Left lobe of liver (tissue), 2 donors: ENCODE results near the gene NTMT2. TPM values are rescaled to one million over a fixed set of nuclear protein-coding genes. Genes with fewer than 3 reads are reported as not detected.

ENCODE experiments used
- ATAC-seq: fragments of 200-7000 bp; cut with Tn5 transposase; one replicate; pipeline ENCODE4 v1.9.1; 2020; ENCODE audit warnings: mild to moderate bottlenecking, moderate library complexity
- DNase-seq: peaks from one replicate; pipeline ENCODE4 v3.0.0-alpha.2; 2020; ENCODE audit warnings: low spot score
- total RNA-seq: library from RNA; stranded (reverse); gene quantifications from one replicate; pipeline ENCODE4 v1.2.1, GENCODE V29; 2021
- donor health status: DM: no; HTN: no; CAD: no; lungs with moderate emphysema.
- donor health status: DM: no; HTN: yes; CAD: no.

Gene NTMT2
- total RNA-seq, 1 donor from 2014 or later: not detected

DNA sequence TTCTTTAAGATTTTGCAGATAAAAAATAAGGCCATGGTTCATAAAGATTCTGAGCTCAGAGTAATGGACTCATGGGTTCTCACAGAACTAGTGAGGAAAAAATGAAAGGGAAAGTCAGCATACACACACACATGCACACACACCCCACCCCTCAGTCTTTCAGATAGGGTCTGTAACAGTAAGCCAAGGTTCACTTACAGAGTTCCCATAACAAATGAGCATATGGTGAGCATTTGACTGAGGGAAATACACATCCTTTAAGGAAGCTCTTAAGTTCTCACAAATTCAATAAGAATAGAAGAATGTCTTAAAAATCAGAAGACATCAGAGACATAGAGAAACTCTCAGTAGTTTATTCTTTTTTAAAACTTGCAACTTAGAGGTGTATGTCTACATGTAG lies 57.9 kb downstream of the NTMT2 start:
- ATAC-seq: no peak
- no peak for DNase-seq

DNA sequence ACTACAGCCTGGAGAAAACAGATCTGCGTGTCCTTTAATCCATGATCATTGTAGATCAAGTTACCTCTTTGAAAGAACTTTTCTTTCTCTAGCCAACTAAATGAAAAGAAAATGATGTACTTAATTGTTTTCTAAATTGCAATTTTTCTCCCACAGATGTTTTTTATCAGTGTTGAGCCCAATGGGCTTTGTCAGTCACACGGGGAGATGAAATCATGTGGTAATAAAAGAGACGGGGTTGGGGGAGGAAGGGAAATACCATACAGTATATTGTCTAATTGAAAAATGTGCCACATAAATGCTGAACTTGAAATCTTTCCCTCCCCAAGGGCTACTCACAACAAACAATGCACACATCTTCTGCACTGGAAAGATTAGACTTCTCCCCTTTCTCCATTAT lies 58.4 kb downstream of the NTMT2 start:
- DNase-seq: no peak

DNA sequence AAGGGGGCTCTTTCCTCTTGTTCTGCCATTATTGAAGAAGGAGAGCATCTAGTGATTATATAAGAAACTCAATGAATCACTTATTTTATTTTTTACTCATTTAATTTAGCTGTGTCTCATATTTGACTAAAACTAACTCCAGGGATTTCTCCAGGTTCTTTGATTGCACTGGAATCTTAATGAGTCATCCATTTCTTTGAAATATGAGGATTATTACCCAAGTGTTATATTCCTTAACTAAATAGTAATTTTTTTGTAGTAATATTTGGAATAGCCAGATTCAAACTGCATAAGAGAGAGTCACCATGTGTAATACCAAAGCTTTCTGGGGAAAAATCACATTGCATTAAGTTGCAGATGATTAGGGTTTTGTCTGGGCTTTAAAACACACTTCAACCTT lies 59.5 kb downstream of the NTMT2 start:
- ATAC-seq: no peak
- no peak for DNase-seq

More for the DNA sequence above, 58.4 kb downstream of the NTMT2 start:
- ATAC-seq: no peak

DNA sequence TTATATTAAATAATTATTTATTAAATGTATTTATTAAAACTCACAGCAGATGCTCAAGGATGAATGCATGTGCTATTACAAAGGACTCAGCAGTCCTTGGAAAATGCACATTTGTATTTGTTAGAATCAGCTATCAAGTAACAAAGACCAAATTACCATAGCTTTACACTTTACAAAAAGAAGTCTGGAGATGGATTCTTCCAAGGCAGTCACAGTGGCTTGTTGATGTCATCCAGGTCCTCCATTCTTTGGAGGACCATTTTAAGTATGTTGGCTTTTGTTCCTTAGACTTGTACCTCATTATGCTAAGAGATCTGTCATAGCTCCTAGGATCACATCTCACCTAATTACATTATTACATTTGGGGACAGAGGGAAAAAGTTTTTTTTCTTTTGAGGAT lies 63.4 kb downstream of the NTMT2 start:
- ATAC-seq: no peak

DNA sequence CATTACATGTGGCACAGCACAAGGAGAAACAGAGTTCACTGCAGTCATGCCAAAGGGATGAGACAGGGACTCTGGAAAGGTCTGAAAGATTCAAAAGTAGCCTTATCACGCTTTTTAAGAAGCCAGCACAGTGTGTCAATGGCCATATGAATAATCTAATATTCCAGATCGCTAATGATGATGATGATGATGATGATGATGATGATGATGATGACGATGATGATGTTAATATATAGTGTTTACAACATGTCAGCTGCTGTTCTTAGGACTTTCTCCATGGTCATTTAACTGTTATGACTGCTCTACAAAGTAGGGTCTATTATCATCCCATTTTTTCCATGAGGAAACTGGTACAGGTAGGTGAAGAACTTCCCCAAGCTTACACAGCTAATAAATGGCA lies 64.4 kb downstream of the NTMT2 start:
- DNase-seq (no peak), ATAC-seq (no peak)

More for the DNA sequence above, 63.4 kb downstream of the NTMT2 start:
- DNase-seq: no peak

DNA sequence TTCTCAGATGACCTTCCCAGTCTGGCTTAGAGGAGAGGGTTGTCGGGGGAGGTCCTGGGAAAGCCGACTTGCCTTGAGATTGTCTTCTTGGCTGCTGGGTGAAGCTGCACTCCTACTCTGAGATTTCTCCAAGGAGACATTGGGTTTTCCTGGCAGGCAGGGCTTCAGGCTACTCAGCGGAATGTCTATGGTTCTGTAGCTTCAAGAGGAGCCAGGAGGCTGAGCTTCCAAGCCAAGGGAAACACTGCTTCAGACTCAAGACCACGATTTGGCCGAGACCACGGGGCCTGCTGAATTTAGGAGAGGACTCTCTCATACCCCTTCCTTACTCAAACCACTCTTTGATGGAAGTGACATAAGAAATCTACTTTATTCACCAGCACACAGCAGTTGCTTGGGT lies 67.8 kb downstream of the NTMT2 start:
- no peak for ATAC-seq
- DNase-seq: no peak

DNA sequence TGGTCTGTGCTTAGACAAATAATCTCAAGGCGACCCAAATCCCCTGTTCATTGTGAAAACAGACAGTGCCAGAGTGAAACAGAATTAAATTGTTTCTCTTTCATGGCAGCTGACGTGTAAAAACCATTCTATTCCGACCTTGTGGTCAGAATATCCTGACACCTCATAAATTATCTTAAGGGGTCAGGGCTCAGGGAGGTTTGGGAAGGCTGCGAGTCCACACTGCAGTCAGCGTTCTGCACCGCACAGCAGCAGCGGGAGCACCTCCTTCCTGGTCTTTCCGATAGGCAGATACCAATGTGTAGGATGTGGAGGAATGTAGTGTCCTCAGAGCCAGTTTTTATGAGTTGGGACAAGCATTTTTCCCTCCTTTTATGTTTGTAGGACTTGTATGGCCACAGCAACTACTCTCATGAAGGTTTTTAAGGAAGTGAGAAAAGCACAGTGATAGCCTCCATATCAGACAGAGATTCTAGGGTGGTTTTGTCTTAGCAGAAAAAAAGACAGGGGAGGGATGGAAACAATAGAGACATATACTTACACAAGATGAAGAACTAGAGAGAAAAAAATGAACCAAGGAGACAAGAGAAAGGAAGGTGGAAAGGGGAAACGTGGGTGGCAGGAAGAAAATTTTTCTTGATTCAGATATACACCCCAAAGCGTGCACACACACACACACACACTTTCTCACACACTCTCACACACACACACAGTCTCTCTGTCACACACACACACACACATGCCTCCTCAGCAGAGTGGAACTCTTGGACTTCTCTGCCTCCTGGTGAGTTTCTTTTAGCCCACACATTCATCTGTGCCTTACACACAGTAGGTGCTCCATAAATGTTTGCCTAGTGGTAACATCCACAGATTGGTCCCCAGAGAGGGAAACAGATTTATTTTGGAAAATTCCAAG lies 68.6 kb downstream of the NTMT2 start:
- no peak for DNase-seq
- no peak for ATAC-seq

DNA sequence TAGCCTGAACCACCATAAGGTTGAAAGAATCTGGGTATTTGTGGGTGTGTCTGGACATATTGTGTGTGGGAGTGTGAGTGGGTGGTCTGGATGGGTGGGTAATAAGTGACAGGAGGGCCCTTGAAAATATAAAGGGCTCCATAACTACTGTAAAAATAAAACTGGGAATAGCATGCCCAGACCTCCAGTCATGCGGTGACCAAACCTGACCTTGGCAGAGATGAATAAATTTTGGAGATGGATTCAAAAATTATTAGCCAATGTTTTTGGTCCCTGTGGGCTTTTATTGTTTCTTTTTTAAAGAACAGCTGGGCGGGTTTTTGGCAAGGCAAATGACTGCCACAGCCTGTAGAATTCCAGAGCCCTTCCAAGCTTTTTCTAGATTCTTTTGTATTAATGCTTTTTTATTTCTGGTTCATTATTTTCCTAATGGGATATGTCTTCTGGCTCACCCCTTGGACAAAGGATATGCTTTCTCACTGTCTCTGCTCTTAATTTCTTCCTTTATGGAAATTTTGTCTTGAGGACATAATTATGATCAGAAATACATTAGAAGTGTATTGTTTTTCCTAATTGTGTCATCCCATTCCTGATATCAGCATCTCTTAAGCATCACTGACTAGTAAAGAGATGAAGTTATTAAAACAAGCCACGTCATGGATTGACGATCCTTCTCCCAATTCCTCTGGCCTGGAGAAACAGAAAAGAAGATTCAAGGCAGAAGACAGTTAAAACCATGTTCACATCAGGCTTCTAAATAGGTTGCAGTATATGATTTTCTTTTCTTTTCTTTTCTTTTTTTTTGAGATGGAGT lies 69.5 kb downstream of the NTMT2 start:
- no peak for DNase-seq
- no peak for ATAC-seq

DNA sequence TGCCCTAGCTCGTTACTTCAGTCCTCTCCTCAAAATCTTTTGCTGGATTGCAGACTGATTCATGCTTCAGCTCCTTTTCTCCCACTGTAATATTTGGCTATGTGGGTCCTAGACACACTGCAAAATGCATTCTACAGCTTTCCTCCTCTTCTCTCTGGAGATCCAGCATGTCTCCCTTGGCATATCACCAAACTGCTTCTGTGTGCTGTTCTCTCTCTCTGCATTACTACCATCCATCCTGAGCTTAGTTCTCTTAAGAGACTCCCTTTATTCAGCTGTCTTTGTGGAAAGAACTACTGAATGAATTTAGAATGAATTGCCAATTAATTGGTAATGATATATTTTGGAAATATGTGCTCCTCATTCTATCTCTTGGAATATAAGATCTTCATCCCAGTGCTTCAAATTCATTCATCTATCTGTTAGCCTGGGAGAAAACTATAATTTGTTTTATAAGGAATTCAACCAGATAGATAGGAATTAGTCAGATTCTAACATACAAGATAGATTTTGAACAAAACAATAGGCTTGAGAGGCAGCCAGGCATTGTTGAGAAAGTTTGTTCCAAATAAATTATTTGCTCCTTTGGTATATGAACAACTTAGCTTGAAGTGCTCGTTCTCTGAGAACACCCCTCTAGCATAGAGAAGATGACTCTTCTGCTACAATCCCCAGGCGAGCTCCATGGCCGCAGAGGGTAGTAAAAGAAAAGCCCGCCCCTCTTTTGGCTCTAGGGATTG lies 71.9 kb downstream of the NTMT2 start:
- DNase-seq (no peak), ATAC-seq (no peak)

DNA sequence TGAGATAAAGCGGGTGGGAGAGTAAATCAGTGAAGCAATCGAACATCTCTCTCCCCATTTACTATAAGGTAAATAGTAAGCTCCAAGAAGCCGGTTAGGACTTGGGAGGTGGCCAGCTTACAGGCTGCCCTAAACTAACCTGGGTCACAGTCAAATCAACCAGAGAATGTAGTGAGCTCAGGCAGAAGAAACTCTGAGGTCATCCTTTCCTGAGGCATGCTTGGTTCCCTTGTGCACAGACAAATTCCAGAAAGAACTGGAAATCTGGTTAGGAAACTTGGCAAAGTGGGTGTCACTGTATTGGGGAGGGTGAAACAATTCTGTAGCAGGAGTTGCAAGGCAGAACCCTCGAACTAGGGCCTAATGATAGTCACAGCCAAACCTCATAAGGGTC lies 72.5 kb downstream of the NTMT2 start:
- DNase-seq (no peak), ATAC-seq (no peak)

Other genes starting within 250 kb of the NTMT2 start
- 7.1 TPM for gene KIFAP3, start 71.3 kb upstream of the NTMT2 start, total RNA-seq